Astrocyte (in vitro differentiated cells and primary cell): Measurements from ENCODE around the gene AFF3. TPM values are rescaled to one million over a fixed set of nuclear protein-coding genes. Genes with fewer than 3 reads are reported as not detected.

ENCODE experiments used
- DNase-seq: peaks from one replicate; pipeline ENCODE4 v3.0.0-alpha.2; 2010; ENCODE audit warnings: low read depth
- FAIRE-seq: peaks from 2 replicates; lab custom pipeline; 2011; peaks lifted over from hg19 to GRCh38; lab: Jason Lieb, UNC
- H2AFZ ChIP-seq: 2 replicates; pipeline ENCODE4 v1.6.0; 2012; ENCODE audit warnings: low read depth, low read length, inconsistent platforms
- H3K27ac ChIP-seq: 2 replicates; pipeline ENCODE4 v1.5.1; 2011; ENCODE audit warnings: low read depth, low read length, inconsistent platforms
- H3K27me3 ChIP-seq: 2 replicates; pipeline ENCODE4 v1.6.0; 2011; ENCODE audit warnings: low read length, inconsistent platforms; ENCODE audit not compliant: insufficient read depth
- H3K36me3 ChIP-seq: 2 replicates; pipeline ENCODE4 v1.5.1; 2011; ENCODE audit warnings: low read length, inconsistent platforms; ENCODE audit not compliant: insufficient read depth
- H3K4me1 ChIP-seq: 2 replicates; pipeline ENCODE4 v1.5.1; 2011; ENCODE audit warnings: low read length, inconsistent platforms; ENCODE audit not compliant: insufficient read depth
- H3K4me2 ChIP-seq: 2 replicates; pipeline ENCODE4 v1.6.0; 2012; ENCODE audit warnings: low read length, inconsistent platforms
- H3K4me3 ChIP-seq: 2 replicates; pipeline ENCODE4 v1.5.1; 2011; ENCODE audit warnings: low read depth, mild to moderate bottlenecking, low read length, inconsistent platforms; ENCODE audit not compliant: insufficient read depth
- H3K79me2 ChIP-seq: 2 replicates; pipeline ENCODE4 v1.6.0; 2012; ENCODE audit warnings: mild to moderate bottlenecking, low read length, inconsistent platforms; ENCODE audit not compliant: insufficient read depth
- H3K9ac ChIP-seq: 2 replicates; pipeline ENCODE4 v1.6.0; 2012; ENCODE audit warnings: mild to moderate bottlenecking, low read length, inconsistent platforms
- H3K9me3 ChIP-seq: 2 replicates; pipeline ENCODE4 v1.5.1; 2012; ENCODE audit warnings: low read depth, mild to moderate bottlenecking, low read length, inconsistent platforms; ENCODE audit not compliant: insufficient read depth
- H4K20me1 ChIP-seq: 2 replicates; pipeline ENCODE4 v1.6.0; 2012; ENCODE audit warnings: low read length, inconsistent platforms; ENCODE audit not compliant: insufficient read depth
- H3K27ac Mint-ChIP-seq: one replicate; pipeline ENCODE4 v1.8.0; 2021; ENCODE audit warnings: mild to moderate bottlenecking, mixed read lengths; ENCODE audit not compliant: unreplicated experiment
- H3K27me3 Mint-ChIP-seq: one replicate; pipeline ENCODE4 v1.8.0; 2021; ENCODE audit warnings: low read depth, mixed read lengths; ENCODE audit not compliant: unreplicated experiment
- H3K36me3 Mint-ChIP-seq: one replicate; pipeline ENCODE4 v1.8.0; 2021; ENCODE audit warnings: low read depth, mixed read lengths; ENCODE audit not compliant: unreplicated experiment
- H3K4me1 Mint-ChIP-seq: one replicate; pipeline ENCODE4 v1.8.0; 2021; ENCODE audit warnings: low read depth, mixed read lengths; ENCODE audit not compliant: unreplicated experiment
- H3K4me3 Mint-ChIP-seq: one replicate; pipeline ENCODE4 v1.8.0; 2021; ENCODE audit warnings: mild to moderate bottlenecking, moderate library complexity, mixed read lengths; ENCODE audit not compliant: unreplicated experiment
- H3K9me3 Mint-ChIP-seq: one replicate; pipeline ENCODE4 v1.8.0; 2021; ENCODE audit warnings: mild to moderate bottlenecking, mixed read lengths; ENCODE audit not compliant: unreplicated experiment
- CTCF ChIP-seq: IDR thresholded peaks from 2 replicates; pipeline ENCODE4 v1.5.1; 2011; ENCODE audit warnings: low read depth, mild to moderate bottlenecking, inconsistent platforms, low read length, moderate library complexity; ENCODE audit not compliant: insufficient read depth
- EZH2 ChIP-seq: IDR thresholded peaks from 2 replicates; pipeline ENCODE4 v1.6.1; 2012; ENCODE audit warnings: mild to moderate bottlenecking, low read length, inconsistent platforms; ENCODE audit not compliant: insufficient read depth
- total RNA-seq: library from RNA; stranded (reverse); gene quantifications from 2 replicates; pipeline ENCODE4 v1.2.1, GENCODE V29; 2021

The AFF3 gene
- total RNA-seq, 1 donor from 2014 or later, result 14.7 TPM

GRCh38 chr2:99653433-99653832 lies 489.0 kb downstream of the AFF3 start:
- no peaks in the 10 kb centered on the region for H3K36me3 ChIP-seq
- DNase-seq, result no peak
- H3K79me2 ChIP-seq, result no peaks in the 10 kb centered on the region
- no peaks in the 10 kb centered on the region for H3K27me3 ChIP-seq
- no peak for TF ChIP-seq CTCF
- TF ChIP-seq EZH2, result no peak
- Mint-ChIP-seq H3K4me3 (no peak overlapping the region), H3K4me1 (peaks cover 22% of the 10 kb centered on the region), H3K27ac (no peak overlapping the region), H3K27me3 (no peaks in the 10 kb centered on the region), H3K9me3 (no peaks in the 10 kb centered on the region), H3K36me3 (peaks cover 2% of the 10 kb centered on the region)
- H2AFZ ChIP-seq, result no peak overlapping the region
- H4K20me1 ChIP-seq, result no peaks in the 10 kb centered on the region
- H3K9ac ChIP-seq, result no peak overlapping the region
- no peak overlapping the region for H3K27ac ChIP-seq
- no peak overlapping the region for H3K4me3 ChIP-seq
- no peak overlapping the region for H3K4me2 ChIP-seq
- H3K9me3 ChIP-seq, result no peaks in the 10 kb centered on the region
- H3K4me1 ChIP-seq, result peaks cover 11% of the 10 kb centered on the region
- no peak for FAIRE-seq

GRCh38 chr2:99652862-99653261 lies 489.5 kb downstream of the AFF3 start:
- H3K36me3 Mint-ChIP-seq, result peaks cover 2% of the 10 kb centered on the region
- H4K20me1 ChIP-seq, result no peaks in the 10 kb centered on the region
- H3K4me3 Mint-ChIP-seq, result no peak overlapping the region
- no peak for FAIRE-seq
- no peaks in the 10 kb centered on the region for H3K36me3 ChIP-seq
- no peaks in the 10 kb centered on the region for H3K79me2 ChIP-seq
- H3K27ac Mint-ChIP-seq, result no peak overlapping the region
- H3K4me2 ChIP-seq, result no peak overlapping the region
- H3K9ac ChIP-seq, result no peak overlapping the region
- peaks cover 26% of the 10 kb centered on the region for H3K4me1 Mint-ChIP-seq
- DNase-seq, result no peak
- no peaks in the 10 kb centered on the region for H3K9me3 ChIP-seq
- no peaks in the 10 kb centered on the region for H3K27me3 Mint-ChIP-seq
- no peaks in the 10 kb centered on the region for H3K27me3 ChIP-seq
- no peak overlapping the region for H2AFZ ChIP-seq
- no peak overlapping the region for H3K27ac ChIP-seq
- TF ChIP-seq CTCF (no peak), EZH2 (no peak)
- no peaks in the 10 kb centered on the region for H3K9me3 Mint-ChIP-seq
- no peak overlapping the region for H3K4me3 ChIP-seq
- H3K4me1 ChIP-seq, result peaks cover 12% of the 10 kb centered on the region

GRCh38 chr2:99651930-99652670 lies 490.3 kb downstream of the AFF3 start:
- FAIRE-seq, result peak; percentile 58
- no peak overlapping the region for H2AFZ ChIP-seq
- H3K27me3 ChIP-seq, result no peaks in the 10 kb centered on the region
- no peak overlapping the region for H3K9ac ChIP-seq
- peak overlapping the region; percentile 33 for H3K27ac ChIP-seq
- H3K27ac Mint-ChIP-seq, result peak overlapping the region; percentile 81
- no peaks in the 10 kb centered on the region for H3K36me3 ChIP-seq
- peaks cover 26% of the 10 kb centered on the region for H3K4me1 Mint-ChIP-seq
- H3K4me2 ChIP-seq, result peak overlapping the region; percentile 49
- H4K20me1 ChIP-seq, result no peaks in the 10 kb centered on the region
- H3K36me3 Mint-ChIP-seq, result peaks cover 2% of the 10 kb centered on the region
- H3K9me3 Mint-ChIP-seq, result no peaks in the 10 kb centered on the region
- no peak for TF ChIP-seq CTCF
- no peak for TF ChIP-seq EZH2
- DNase-seq, result peak; percentile 81
- H3K4me3 ChIP-seq, result no peak overlapping the region
- H3K4me1 ChIP-seq, result peaks cover 12% of the 10 kb centered on the region
- H3K9me3 ChIP-seq, result no peaks in the 10 kb centered on the region
- H3K79me2 ChIP-seq, result no peaks in the 10 kb centered on the region
- H3K4me3 Mint-ChIP-seq, result no peak overlapping the region
- no peaks in the 10 kb centered on the region for H3K27me3 Mint-ChIP-seq
